GM19193 (cell line): ENCODE results near the gene ETFA.

Experiments
- POLR2A ChIP-seq: IDR thresholded peaks from 4 replicates; pipeline ENCODE4 v1.6.1; 2011; ENCODE audit not compliant: insufficient read depth, insufficient read length; ENCODE audit errors: extremely low read depth

Gene ETFA

DNA sequence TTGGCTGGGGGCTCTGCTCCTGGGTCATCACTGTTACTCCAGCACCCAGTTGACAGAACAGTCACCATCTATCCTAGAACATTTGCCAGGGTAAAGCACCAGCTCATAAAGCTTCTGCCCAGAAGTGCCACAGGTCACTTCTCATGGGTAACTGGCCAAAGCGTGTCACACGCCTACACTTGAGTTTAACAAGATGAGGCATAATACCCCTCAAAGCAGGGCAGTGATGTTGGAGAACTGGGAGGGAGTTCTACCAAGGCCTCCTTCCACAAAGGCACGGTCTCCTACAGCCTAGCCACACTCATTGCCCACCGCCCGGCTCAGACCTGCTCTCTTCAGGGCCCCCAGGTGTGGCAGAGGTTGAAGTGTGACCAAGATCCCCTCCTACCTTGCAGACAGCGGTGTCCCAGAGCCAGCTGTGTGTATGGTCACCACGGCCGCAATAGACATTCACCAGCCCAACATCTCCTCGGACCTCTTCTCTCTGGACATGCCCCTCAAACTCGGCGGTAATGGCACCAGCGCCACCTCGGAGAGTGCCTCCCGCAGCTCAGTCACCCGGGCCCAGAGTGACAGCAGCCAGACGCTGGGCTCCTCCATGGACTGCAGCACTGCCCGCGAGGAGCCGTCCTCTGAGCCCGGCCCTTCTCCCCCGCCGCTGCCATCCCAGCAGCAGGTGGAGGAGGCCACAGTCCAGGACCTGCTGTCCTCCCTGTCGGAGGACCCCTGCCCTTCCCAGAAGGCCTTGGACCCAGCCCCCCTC lies 107.7 kb downstream of the ETFA start:
- no peak for TF ChIP-seq POLR2A

DNA sequence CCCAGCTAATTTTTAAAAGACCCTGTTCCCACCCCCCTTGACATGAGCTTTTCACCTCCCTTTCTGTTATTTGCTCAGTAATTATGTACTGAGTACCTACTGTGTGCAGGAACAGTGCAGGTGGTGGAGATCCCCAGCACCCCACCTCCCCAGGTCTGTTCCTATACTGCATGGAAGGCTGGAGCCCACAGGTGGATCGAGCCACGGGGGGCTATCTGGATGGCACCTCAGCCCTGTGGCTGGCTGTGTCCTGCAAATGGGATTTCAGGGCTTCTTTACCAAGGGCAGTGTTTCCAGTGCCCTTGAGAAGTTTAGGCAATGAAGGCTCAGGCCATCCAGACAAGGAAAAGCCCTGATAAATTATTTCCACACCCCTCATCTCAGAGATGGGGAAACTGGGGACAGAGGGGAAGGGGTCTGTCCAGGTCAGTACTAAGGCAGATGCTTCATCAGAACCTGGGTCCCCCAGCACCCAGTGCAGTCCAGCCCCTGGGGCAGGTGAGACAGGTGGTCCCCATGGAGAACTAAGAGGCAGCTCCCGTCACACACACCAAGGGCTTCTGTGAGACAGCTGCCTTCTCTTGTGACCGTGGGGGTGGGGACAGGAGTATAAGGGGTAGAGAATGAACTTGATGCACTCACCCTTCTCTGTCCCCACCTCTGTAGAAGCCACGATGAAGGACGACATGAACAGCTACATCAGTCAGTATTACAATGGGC lies 109.6 kb downstream of the ETFA start:
- no peak for TF ChIP-seq POLR2A

DNA sequence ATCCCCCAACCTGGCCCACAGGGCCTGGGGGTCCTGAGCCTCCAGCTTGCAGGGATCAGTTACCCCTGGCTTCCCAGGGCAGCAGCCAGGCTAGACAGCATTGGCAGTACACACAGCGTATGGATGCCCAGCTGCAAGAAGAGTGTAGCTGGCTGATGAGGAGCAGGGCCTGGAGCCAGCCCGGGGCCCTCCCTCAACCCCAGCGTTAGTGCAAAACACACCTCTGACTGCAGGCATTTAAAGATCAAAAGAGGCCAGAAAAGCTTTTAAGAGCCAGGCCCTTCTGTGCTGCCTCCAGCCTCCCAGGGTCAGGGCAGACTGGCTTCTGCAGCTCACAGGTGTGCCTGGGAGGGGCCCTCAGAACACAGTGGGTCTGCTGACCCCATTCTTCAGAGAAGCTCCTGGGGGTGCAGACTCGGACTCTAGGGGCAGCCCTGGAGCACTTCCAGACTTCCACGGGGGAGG lies 110.6 kb downstream of the ETFA start:
- TF ChIP-seq POLR2A: no peak

DNA sequence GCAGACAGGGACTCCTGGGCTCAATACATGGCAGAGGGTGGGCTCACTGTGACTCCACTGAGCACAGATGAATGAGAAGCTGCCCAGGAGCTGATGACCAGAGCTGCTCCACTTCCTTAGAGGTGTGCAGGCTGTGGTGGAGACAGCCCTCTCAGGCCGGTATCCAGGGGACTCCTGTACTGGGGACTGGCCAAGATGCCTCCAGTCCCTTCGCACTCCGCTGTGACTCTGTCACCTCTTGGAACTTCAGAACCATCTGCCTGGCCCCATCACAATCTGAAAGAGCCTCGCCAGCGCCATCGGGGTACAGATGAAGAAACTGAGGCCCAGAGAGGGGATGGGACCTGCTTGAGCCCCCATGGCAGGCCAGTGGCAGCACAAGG lies 111.2 kb downstream of the ETFA start:
- TF ChIP-seq POLR2A: no peak

DNA sequence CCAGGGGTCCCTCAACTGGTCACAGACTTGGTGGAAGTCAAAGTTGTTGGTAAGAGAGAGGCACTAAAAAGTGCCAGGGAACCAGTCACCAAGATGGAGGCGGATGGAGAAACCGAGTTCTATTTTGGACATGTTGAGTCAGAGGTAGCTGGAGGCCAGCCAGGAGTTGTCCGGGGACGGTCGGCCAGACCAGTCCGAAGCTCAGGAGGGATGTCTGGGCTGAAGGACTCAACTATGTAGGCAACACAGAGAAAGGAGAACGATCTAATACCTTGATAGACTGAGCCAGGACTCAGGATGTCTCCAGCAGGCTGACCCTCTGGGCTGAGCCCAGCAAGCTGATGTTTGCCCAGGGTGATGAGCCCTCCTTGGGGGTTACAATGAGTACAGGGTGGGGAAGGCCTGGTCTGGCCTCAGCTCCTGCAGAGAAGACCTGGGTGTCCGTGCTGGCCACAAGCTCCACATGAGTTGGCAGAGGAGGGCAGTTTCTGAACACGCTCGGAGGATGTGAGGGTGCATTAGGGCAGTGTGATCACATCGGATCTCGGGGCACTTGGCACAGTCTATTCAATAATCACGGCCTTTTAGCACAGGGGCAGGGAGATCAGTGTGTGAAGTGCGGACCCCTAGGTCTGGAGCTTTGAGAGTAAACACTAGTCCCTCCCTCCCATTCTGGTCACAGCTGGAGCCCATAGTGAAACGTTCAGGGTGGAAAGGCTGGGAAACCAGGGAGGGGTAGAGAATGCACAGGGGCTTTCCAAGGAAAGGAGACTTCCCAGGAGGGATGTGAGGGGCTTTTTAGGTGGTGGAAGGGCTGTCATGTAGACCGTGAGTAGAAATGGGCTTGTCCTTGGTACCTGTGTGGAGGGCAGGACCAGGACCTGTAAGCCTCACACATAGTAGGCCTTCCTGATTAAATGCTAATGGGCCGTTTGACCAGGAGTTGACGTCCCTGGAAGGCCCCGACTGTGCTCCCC lies 111.9 kb downstream of the ETFA start:
- no peak for TF ChIP-seq POLR2A

DNA sequence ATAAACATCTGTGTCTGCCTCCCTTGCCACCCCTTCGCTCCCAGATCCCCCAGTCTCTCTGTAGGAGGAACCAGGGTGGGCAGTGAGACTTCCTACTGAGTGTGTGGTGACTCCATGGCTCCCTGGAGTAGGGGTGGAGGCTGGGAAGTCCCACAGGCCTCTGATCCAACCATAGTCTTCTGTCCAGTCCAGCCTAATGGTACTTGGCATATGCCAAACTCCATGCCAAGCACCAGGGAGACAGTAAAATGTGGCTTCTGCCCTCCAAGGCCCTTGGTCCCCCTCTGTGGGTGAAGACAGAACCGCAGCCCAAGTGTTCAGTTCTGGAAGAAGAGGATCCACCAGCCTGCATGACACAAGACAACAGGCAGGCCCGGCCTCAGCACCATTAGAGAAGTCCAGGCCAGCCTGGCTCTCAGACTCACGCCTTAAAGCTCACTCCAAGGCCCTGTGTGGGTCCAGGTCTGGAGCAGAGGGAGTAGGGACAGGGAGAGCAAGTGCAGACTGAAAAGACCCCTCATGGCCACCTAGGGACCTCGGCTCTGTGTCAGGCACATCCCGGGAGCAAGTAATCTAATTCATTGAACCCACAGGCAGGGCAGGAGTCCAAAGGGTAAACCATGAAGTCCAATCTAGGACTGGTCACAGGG lies 112.7 kb downstream of the ETFA start:
- no peak for TF ChIP-seq POLR2A

DNA sequence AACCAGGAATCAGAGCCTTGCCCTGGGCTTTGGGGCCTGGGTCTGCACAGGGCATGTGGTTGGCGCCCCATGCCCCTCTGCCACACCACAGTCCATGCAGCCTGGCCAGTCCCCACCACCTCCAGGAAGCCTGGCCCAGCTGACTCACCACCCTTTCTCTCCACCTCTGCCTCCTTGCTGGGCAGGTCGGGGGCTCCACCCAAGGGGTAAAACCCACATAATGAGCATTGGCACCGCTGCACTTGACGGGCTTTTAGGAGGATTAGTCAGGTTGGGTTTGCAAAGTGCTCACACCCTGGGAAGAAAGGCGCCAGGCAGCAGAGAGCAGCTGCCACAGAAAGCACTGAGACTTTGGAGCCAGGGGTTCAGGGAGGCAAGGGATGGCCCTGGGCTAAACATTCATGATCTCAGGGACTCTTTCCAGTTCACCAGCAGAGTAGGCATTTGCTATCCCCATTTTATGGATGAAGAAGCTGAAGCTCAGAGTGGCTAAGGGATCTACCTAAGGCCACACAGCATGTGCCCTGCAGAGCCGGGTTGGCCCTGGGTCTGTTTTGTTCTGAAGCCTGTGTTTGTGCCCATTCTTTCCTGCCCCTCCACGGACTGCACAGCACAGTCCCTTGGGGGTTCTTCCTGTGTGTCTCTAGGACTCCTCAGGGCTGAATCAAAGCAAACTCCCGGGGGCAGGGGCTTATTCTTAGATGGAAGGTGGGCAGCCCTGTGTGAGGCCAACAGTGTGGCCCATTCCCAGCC lies 113.4 kb downstream of the ETFA start:
- no peak for TF ChIP-seq POLR2A

DNA sequence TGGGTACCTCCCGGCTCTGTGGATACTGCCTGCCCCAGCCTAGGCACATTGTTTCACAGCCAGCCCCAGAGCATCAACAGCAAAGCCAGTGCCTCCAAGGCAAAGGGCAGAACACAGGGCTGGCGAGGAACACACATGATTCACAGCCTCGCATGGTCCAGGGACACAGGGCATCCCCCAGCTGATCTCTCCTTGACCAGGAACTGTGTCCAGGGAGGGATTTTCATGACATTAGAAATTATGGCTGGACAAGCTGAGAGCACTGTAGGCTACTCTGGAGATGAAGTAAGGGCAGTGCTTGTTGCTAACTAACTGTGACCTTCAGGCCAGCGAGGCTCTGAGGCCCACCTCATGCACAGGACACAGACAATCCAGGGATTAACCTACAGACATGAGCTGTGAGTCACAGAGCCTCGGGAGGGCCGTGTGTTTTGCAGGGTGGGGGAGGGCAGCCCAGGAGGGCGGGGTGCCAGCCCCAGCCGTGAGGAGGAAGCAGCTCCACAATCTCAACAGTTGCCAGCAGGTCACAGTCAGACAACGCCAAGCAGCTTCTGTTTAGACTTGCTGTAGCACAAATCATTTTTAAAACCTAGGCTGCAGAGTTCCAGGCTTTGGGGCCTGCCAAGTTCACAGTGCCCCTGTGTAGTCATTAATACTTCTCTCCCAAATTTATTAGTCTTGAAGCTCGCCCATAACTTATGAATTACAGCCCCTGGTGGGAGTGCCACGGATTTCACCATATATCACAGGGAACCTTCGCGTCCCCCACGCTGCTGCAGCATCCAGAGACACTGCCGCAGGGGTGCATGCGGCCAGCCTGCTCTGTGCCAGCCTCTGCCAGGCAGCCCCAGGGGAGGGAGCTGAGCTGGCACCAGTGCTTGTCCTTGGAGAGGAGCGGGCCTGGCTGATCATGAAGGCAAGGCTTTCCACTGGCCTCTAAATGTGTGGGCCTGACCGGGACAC lies 114.7 kb downstream of the ETFA start:
- TF ChIP-seq POLR2A: no peak

DNA sequence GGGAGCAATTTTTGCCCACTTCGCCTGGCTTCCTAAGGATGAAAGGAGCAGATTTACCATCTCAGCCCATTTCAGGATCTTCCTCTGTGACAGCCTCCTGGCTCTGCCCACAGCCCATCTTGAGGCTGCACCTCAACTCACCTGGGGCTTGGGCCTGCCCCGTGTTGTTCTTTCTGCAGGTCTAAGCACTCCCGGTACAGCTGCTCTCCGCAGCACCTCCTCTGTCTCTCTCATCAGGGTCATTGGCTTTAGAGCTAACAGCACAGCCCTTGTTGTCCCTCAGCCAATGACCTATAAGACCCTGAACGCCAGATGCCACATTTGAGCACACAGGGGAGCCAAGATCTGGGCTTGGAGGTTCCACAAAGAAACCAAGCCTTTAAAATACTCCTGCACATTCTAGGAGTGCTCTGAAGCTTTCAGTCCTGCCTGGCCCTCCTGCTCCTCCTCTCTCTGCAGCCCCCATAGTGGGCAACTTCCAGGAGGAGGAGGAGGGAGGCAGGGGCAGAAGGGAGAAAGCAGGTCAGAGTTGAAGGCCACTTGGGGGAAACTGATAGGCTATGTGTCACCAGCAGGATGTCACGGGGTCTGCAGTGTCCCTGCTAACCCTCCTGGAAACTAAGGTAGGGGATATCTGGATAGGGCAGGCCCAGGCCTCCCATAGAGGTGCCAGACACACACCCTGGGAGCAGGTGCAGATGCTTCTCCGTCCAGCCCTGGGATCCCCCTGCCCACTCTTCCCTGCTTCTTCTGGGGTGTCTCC lies 115.6 kb downstream of the ETFA start:
- TF ChIP-seq POLR2A: no peak

DNA sequence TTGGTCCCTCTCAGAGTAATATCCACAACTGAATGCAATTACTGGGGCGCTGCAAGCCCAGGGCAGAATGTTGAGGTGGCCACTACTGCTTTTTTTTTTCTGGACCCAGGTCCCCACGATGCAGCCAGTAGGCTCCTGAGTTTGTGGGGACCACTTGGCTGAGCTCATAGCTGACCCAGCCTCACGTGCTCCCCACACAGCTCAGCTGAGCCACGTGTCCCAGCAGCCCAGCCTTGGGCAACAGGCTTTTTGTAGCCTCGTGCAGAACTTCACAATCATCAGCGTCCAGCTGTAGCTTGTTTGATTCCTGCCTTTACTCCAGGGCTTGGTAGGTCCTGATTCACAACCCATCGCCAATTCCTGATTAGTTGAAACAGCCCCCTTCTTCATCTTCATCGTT lies 117.3 kb downstream of the ETFA start:
- TF ChIP-seq POLR2A: no peak

DNA sequence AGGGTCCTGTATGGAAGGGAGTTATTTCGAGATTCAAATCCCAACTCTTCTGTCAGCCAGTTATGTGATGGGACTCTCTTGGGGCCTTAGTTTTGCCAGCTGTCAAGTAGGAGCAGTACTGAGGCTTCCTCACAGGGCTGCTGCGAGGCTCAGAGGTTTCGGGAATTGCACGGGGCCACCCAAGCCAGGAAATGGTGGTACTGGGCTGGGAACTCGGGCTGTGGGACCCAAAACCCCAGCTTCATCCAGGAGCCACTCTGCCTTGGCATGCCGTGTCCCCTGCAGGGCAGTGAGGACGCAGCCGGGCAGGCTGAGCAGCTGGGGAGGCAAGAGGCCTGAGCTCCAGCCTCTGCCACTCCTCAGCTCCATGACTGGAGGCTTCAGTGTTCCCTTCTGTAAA lies 118.6 kb downstream of the ETFA start:
- TF ChIP-seq POLR2A: no peak
